ENCODE measurements around the gene PGM2L1.

PGM2L1 gene

DNA sequence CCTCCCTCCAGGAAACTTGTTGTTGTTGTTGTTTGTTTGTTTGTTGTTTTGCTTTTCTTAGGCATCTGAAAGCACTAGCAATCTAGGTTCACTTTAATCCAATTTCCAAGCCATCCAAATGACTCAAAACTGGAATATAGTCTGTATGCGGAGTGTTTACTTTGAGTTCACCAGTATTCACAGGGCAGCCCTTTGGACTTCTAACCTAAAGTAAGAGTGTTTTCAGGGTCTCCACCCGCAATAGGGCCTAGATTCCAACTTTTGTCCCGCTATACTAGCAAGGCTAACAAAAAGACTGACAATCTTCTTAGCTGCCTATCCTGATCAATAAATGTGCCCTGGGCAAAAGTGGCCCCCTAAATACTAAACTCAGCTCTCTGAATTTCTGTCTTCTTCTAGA lies 13.6 kb downstream of the PGM2L1 start:
- TF ChIP-seq, protein P1, sequence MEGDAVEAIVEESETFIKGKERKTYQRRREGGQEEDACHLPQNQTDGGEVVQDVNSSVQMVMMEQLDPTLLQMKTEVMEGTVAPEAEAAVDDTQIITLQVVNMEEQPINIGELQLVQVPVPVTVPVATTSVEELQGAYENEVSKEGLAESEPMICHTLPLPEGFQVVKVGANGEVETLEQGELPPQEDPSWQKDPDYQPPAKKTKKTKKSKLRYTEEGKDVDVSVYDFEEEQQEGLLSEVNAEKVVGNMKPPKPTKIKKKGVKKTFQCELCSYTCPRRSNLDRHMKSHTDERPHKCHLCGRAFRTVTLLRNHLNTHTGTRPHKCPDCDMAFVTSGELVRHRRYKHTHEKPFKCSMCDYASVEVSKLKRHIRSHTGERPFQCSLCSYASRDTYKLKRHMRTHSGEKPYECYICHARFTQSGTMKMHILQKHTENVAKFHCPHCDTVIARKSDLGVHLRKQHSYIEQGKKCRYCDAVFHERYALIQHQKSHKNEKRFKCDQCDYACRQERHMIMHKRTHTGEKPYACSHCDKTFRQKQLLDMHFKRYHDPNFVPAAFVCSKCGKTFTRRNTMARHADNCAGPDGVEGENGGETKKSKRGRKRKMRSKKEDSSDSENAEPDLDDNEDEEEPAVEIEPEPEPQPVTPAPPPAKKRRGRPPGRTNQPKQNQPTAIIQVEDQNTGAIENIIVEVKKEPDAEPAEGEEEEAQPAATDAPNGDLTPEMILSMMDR (conservative IDR thresholded peaks at IDR 0.05; ENCODE audit: low read depth, low read length), result no peak
- DNase-seq (ENCODE audit: low read depth), result no peak
- H3K4me3 ChIP-seq (ENCODE audit: low read depth, low read length), result no peak overlapping the region

DNA sequence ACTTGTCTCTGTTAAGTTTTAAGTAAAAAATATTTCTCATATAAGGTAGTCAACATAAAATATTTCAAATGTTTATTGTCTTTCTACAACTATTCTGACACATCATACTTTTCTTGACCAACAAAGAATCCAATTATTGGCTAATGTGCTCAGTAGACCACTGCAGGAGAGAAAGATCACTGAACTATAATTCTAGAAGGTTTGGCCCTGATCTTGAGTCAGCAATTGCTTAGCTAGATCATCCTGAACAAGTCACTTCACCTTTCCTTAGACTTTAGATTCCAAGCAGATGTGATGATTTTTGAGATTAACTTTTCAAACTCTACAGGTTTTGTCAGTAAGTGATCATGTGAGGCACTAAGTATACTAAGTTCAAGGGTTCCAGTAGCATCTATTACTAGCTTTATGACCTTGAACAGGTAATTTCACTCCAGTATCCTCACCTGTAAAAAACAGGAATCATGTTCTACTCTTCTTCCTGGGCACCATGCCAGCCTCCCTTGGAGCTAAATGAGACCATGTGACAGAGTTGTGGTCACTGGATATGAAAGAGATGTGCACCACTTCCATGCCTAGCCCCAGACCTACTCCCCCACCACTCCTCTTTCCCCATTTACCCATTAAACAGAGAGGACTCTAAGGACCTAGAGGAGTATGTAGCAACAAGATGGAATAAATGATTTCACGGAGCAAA lies 17.3 kb downstream of the PGM2L1 start:
- peak; percentile 62 for DNase-seq (ENCODE audit: low read depth)
- TF ChIP-seq, protein P1 (conservative IDR thresholded peaks at IDR 0.05; ENCODE audit: low read depth, low read length), result no peak
- H3K4me3 ChIP-seq (ENCODE audit: low read depth, low read length), result no peak overlapping the region

GRCh38 chr11:74377689-74378088 lies 20.5 kb downstream of the PGM2L1 start:
- H3K4me3 ChIP-seq (ENCODE audit: low read depth, low read length), result no peak overlapping the region
- TF ChIP-seq, protein P1 (conservative IDR thresholded peaks at IDR 0.05; ENCODE audit: low read depth, low read length), result no peak
- no peak for DNase-seq (ENCODE audit: low read depth)

GRCh38 chr11:74373382-74373781 lies 24.9 kb downstream of the PGM2L1 start:
- no peak overlapping the region for H3K4me3 ChIP-seq (ENCODE audit: low read depth, low read length)
- DNase-seq (ENCODE audit: low read depth), result peak; percentile 58
- TF ChIP-seq, protein P1 (conservative IDR thresholded peaks at IDR 0.05; ENCODE audit: low read depth, low read length), result no peak

GRCh38 chr11:74371269-74372052 lies 26.8 kb downstream of the PGM2L1 start:
- no peak overlapping the region for H3K4me3 ChIP-seq (ENCODE audit: low read depth, low read length)
- TF ChIP-seq, protein P1 (conservative IDR thresholded peaks at IDR 0.05; ENCODE audit: low read depth, low read length), result no peak
- peak; percentile 96 for DNase-seq (ENCODE audit: low read depth)

- DNase-seq (ENCODE audit: low read depth), result no peak
- TF ChIP-seq, protein P1 (conservative IDR thresholded peaks at IDR 0.05; ENCODE audit: low read depth, low read length), result no peak
- H3K4me3 ChIP-seq (ENCODE audit: low read depth, low read length), result no peak overlapping the region
These were observed 28.1 kb downstream of the PGM2L1 start for GRCh38 chr11:74370123-74370522.
